ENCODE data around the gene OPCML. TPM values are rescaled to one million over a fixed set of nuclear protein-coding genes. Genes with fewer than 3 reads are reported as not detected.

The OPCML gene
- total and polyA plus RNA-seq, 4 donors: under 0.01 to 0.01 TPM; not detected in 2

- no peak for TF ChIP-seq TAF1 (conservative IDR thresholded peaks at IDR 0.05)
- no peak for TF ChIP-seq NR2F2 (IDR thresholded peaks at IDR 0.05)
- no peak for TF ChIP-seq YY1 (IDR thresholded peaks at IDR 0.05)
- no peak for TF ChIP-seq HNF4G (IDR thresholded peaks at IDR 0.05)
- no peak for TF ChIP-seq GABPA (IDR thresholded peaks at IDR 0.05 in 1 of 2, conservative IDR thresholded peaks at IDR 0.05 in 1 of 2)
- TF ChIP-seq EGR1 (IDR thresholded peaks at IDR 0.05; ENCODE audit: low read depth in 2 of 2): no peak
- TF ChIP-seq, protein P1, sequence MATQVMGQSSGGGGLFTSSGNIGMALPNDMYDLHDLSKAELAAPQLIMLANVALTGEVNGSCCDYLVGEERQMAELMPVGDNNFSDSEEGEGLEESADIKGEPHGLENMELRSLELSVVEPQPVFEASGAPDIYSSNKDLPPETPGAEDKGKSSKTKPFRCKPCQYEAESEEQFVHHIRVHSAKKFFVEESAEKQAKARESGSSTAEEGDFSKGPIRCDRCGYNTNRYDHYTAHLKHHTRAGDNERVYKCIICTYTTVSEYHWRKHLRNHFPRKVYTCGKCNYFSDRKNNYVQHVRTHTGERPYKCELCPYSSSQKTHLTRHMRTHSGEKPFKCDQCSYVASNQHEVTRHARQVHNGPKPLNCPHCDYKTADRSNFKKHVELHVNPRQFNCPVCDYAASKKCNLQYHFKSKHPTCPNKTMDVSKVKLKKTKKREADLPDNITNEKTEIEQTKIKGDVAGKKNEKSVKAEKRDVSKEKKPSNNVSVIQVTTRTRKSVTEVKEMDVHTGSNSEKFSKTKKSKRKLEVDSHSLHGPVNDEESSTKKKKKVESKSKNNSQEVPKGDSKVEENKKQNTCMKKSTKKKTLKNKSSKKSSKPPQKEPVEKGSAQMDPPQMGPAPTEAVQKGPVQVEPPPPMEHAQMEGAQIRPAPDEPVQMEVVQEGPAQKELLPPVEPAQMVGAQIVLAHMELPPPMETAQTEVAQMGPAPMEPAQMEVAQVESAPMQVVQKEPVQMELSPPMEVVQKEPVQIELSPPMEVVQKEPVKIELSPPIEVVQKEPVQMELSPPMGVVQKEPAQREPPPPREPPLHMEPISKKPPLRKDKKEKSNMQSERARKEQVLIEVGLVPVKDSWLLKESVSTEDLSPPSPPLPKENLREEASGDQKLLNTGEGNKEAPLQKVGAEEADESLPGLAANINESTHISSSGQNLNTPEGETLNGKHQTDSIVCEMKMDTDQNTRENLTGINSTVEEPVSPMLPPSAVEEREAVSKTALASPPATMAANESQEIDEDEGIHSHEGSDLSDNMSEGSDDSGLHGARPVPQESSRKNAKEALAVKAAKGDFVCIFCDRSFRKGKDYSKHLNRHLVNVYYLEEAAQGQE (IDR thresholded peaks at IDR 0.05): no peak
- TF ChIP-seq RXRA (IDR thresholded peaks at IDR 0.05): no peak
- TF ChIP-seq, protein P2, sequence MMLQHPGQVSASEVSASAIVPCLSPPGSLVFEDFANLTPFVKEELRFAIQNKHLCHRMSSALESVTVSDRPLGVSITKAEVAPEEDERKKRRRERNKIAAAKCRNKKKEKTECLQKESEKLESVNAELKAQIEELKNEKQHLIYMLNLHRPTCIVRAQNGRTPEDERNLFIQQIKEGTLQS (IDR thresholded peaks at IDR 0.05): no peak
- no peak for TF ChIP-seq HNF4A (conservative IDR thresholded peaks at IDR 0.05)
- TF ChIP-seq RAD21 (IDR thresholded peaks at IDR 0.05): no peak
- TF ChIP-seq FOXA1 (IDR thresholded peaks at IDR 0.05): no peak
- TF ChIP-seq MAX (IDR thresholded peaks at IDR 0.05): no peak
- TF ChIP-seq JUND (IDR thresholded peaks at IDR 0.05): no peak
- TF ChIP-seq, protein P3, sequence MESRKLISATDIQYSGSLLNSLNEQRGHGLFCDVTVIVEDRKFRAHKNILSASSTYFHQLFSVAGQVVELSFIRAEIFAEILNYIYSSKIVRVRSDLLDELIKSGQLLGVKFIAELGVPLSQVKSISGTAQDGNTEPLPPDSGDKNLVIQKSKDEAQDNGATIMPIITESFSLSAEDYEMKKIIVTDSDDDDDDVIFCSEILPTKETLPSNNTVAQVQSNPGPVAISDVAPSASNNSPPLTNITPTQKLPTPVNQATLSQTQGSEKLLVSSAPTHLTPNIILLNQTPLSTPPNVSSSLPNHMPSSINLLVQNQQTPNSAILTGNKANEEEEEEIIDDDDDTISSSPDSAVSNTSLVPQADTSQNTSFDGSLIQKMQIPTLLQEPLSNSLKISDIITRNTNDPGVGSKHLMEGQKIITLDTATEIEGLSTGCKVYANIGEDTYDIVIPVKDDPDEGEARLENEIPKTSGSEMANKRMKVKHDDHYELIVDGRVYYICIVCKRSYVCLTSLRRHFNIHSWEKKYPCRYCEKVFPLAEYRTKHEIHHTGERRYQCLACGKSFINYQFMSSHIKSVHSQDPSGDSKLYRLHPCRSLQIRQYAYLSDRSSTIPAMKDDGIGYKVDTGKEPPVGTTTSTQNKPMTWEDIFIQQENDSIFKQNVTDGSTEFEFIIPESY (IDR thresholded peaks at IDR 0.05): no peak
- no peak for TF ChIP-seq SP1 (IDR thresholded peaks at IDR 0.05)
- TF ChIP-seq FOXA2 (IDR thresholded peaks at IDR 0.05): no peak
- TF ChIP-seq CTCF (IDR thresholded peaks at IDR 0.05; ENCODE audit: low read depth, low read length, missing input control): no peak
- H3K27ac ChIP-seq (ENCODE audit: low read depth in 1 of 2, low read length in 2 of 2): no peak overlapping the region
- no peak overlapping the region for H3K4me3 ChIP-seq (ENCODE audit: low read depth in 1 of 3, low read length in 3 of 3)
- H3K4me1 ChIP-seq (ENCODE audit: control insufficient read depth in 4 of 4, insufficient read depth in 4 of 4, low read length in 3 of 4): peaks cover 0 to 9% (median 7%) of the 10 kb centered on the region in 4 donors
- no peak for DNase-seq (ENCODE audit: low spot score)
- H3K9ac ChIP-seq (ENCODE audit: low read depth in 1 of 2, low read length in 2 of 2): no peak overlapping the region
- WGBS: 59% methylated on average over 8 of the region's 8 CpGs
- H3K27me3 ChIP-seq (ENCODE audit: control insufficient read depth in 4 of 4, insufficient read depth in 4 of 4, low read length in 3 of 4): peaks cover 0 to 4% (median 1%) of the 10 kb centered on the region in 4 donors
- H3K36me3 ChIP-seq (ENCODE audit: control insufficient read depth in 4 of 4, insufficient read depth in 3 of 4, low read depth in 1 of 4, low read length in 3 of 4): no peaks in the 10 kb centered on the region
- no peaks in the 10 kb centered on the region for H3K9me3 ChIP-seq (ENCODE audit: control insufficient read depth in 4 of 4, low read length in 3 of 4)
Measured at GRCh38 chr11:133040289-133040900, 491.9 kb downstream of the OPCML start.
